GM18526 (cell line): Measurements from ENCODE around the gene KRT80.

Experiments used
- POLR2A ChIP-seq: IDR thresholded peaks from 3 replicates; pipeline ENCODE4 v1.6.1; 2011; ENCODE audit not compliant: insufficient read length; ENCODE audit errors: extremely low read depth

Gene KRT80

DNA sequence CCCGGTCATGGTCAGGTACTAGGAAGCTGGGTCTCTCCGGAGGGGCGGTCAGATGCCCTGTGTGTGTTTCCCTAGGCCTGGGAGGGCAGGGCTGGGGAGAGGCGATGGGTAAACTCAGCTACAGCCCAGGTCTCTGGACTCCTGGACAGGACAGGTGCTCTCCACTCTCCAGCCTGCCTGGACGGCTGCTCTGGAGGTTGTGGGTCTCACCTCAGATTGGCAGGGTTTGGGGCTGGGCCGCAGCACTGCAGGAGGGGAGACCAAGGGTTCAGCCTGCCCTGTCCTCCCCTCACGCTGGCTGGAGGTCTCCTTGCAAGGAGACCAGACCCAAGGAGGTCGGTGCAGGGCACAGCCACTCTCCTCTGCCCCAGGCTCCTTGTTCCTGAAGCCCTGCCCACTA lies 7.8 kb downstream of the KRT80 start:
- TF ChIP-seq POLR2A, result no peak

DNA sequence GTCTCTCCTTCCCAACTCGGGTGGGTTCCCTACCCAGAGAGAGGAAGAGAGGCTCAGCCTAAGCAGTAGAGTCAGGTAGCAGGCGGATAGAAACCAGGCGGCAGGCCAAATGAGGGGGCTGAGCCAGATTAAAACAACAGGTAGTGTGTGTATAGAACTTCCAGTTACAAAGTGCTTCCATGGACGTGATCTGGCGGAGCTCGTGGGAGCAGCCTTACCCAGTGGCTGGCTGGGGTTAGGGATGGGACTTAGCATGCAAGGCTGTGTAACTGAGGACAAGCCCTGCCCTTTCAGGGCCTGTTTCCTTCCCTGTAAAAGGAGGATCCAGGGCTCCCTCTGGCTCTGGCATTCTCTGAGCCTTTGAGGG lies 8.3 kb downstream of the KRT80 start:
- TF ChIP-seq POLR2A, result no peak

DNA sequence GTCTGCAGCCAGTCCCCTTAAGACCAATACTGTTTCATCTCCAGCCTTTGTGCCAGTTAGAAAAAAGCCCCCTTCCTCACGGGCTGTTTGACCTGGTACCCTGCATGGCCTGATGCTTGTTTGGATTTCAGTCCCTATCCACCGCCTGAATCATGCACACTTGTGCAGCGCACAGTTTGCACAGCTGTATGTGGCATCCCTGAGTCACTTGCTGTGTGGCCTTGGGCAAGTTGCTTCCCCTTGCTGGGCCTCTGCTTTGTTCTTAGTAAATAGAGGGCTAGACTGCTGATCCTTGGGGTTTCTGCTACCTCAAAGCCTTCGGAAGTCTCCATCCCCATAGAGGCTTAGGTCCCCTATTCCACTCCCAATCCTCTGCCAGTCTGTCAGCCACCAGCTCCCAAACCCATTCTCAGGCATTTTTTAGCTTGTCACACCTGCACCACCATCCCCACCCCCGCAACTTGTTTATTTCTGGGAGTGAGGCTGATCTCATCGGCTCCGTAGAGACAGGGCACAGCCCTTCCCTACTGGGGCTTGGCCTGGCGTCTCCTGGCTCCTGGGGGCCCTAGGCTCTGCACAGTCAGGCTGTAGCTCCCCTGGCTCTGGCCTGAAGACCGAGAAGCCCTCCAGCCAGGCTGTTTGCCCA lies 8.8 kb downstream of the KRT80 start:
- TF ChIP-seq POLR2A, result no peak

DNA sequence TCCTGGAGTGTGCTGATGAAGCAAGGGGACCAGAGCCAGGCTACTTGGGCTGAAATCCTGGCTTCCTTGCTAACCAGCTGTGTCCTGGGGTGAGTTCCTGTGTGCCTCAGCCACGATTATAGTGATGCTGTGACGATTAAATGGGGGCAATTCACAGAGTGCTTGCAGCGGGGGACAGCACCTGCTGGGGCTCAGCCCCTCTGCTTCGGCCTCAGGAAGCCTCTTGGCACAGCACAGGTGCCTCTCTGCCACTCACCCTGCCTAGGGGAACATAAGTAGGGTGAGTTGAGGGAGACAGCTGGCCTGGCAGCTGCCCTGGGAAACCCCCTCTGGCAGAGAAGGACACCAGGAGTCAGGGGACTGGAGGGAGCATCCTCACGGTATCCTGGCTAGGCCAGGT lies 9.4 kb downstream of the KRT80 start:
- TF ChIP-seq POLR2A, result no peak

DNA sequence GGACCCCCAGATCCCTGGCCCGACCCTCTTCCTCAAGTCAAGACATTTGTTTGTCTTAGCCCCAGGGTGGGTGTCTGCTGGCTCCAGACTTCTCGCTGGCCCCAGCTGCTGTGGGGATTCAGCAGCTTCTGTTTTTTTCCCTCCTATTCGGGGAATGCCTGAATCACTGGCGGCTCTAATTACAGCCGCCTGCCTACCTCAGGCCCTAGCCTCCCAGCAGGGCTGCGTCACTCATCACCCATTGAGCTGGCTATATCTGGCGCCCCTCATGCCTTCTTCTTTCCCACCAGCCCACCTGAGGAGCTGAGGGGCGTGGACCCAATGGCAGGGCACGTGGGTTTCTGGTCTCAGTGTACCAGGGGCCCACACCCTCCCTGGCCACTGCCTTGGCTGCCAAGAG lies 10.1 kb downstream of the KRT80 start:
- no peak for TF ChIP-seq POLR2A

DNA sequence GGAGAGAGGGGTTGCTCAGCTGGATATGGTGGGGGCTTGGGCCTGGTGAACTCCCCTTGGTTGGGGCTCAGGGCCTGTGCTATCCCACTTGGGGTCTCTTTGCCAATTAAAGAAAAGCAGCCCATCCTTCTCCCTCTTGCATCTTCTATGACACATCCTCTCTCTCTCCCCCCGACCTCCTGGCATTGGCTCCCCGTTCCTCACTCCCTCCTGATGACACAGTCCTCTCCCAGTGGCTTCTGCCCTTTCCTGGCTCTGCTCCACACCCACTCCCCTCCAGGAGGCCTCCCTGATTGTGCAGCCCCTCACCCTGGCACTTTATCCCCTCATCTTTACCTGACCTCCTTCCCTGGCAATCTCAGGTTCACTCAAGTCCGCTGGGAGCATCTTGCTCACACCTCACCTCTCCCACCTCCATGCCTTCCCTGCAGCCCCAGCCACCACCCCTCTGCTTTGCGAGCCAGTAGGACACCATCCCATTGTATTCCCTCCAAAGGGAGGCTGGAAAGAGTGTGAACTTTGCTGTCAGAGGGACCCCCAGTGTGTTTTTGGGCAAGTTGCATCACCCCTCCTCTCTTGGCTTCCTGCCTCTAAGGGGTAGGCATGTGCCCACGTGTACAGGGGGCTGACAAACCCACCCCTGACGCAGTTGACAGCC lies 10.7 kb downstream of the KRT80 start:
- TF ChIP-seq POLR2A, result no peak

DNA sequence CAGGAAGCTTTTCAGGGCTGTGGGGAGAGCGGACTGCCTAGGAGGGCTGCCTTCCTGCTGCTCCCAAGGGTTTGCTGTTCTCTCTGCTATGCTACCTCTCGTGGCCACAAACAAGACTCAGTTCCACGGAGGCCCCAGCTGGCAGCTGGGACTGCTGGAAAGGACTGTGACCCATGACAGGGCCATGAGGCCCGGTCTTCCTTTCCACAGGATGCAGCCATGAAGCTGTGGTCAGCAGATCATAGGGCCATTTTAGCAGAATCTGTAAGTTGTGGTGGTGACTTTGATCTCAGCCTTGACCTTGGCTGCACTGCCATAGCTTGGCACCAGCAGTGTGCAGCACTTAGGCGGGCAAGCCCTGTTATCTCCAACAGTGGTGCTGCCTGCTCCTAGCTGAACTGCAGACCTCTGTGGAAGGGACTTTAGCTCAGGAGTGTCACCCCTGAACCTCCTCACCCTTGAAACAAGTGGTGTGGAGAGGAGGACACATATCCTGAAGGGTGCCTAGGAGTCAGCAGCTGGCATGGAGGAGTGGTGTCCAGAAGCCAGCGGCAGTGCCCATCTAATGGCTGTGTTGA lies 12.3 kb downstream of the KRT80 start:
- TF ChIP-seq POLR2A, result no peak

DNA sequence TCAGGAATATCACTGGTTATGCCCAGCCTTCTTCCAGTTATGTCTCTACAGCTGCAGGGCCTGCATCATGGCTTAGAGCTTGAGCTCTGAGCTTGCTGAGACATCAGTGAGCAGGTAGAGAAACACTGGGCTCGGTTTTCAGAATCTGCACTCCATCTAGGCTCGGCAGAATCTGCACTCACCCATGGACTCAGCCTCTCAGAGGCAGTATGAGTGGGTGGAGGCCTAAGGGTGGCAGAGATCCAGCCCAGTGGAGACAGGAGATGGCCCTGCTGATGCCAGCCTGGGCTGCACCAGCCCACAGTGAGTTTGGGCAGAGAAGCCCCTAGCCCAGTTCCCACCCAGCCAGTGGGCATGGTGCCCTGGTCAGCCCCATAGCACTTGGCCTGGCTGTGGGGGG lies 12.8 kb downstream of the KRT80 start:
- TF ChIP-seq POLR2A, result no peak

DNA sequence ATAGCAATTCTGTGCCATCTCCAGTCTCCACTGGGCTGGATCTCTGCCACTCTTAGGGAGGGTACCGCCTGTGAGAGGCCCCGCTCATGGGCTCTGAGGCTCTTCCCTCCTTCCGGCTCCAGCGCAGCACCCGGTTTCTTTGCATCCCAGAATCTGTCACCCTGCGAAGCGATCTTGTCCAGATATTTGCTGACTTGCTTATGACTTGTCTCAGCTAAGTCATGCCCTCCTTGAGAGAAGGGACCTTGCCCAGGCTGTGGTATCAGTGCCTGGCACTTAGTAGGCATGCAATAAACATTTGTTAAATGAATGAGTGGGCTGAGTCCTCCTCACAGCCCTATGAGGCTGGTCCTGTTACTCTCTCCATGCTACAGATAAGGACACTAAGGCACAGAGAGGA lies 13.4 kb downstream of the KRT80 start:
- no peak for TF ChIP-seq POLR2A

DNA sequence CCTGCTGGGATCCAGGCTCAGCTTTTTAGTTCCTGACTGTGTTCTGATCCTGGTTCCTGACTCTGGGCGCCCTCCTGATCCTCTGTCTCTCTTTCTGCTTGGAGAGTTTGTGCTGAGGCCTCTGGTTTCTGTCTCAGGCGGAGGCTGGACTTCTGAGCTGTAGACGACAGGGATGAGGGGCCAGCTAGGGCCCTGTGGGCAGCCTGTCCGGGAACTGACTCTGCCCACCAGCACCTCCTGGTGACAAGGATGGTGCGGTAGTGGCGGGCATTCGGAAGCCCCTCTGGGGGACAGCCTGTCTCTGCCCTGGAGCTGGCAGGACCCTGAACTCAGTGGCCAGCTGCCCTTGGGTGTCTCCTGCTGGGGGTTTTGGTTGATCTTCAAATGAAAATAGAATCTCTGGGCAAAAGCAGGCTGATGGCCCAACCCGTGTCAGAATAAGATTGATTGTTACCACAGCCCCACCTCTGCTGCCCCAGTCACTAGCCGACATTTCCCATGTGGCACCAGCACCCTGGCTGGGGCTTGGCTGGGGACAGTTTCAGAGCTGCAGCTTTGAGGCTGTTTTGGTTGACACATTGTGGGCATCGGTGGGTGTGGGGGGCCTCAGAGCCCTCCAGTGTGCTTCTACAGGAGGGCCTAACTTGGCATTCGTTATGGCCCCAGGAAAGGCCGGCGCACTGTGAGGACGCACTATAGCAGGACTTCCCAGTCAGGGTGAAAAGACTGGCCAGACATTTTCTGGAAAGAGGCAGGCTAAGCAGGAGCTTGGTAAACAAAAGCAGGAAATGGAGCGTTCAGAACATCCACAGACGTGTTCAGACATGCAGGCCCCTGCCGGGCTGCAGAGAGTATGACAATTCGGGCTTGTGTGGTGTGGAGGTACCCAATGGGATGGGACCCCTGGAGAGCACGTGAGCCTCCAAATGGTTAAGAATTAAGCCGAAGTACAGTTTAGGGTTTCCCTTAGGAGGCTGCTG lies 16.2 kb downstream of the KRT80 start:
- TF ChIP-seq POLR2A, result no peak

DNA sequence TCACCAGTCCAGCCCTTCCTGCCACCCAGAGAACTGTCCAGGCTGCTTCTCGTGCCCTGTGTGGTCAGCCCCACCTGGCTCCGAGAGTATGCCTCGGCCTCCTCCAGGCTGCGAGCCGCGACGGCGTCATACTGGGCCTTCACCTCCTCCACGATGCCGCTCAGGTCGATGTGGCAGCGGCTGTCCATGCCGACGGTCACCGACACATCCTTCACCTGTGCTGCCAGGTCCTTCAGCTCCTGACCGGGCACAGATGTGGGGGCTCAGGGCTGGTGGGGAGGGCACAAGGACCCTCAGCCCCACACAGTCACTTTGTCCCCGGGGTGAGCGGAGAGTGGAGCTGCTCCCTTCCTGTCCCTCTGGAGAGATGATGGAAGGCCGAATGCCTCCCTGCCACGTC lies 18.3 kb downstream of the KRT80 start:
- TF ChIP-seq POLR2A, result no peak

DNA sequence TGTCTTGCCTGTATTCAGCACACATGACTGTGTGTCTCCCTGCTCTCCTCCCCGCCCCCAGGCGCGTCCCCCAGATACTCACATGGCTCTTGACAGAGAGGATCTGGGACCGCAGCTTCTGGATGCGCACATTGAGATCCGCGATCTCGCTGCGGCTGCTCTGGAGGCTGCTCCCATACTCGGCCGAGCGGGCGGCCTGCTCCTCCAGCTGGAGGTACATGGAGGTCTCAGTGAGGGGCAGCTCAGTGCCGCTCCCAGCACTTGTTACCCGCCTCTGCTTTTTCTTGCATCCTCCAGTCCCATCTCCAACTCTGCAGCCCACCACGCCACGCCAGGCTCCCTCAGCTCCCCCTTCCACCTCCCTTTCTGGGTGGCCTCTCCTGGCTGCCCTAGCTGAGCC lies 18.9 kb downstream of the KRT80 start:
- TF ChIP-seq POLR2A, result no peak

DNA sequence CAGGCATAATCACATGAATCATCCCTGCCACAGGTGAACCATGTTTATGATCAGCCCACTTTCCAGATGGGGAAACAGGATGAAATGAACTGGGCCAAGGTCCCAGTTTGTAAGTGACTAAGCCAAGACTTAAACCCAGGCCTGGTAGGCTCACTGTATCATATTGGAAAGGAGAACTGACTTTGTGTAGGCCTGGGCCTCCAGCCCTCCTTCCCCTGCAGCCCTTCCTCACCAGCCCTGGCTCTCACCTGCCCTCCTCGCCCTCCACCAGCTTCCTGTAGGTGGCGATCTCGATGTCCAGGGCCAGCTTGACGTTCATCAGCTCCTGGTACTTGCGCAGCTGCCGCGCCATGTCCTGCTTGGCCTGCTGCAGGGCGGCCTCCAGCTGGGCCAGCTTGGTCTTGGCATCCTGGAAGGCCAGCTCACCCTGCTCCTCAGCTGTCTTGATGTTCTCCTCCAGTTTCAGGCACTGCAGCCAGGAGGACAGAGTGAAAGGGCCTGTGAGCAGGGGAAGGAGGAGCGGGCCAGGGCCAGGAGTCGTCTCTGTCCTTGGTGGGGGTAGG lies 19.8 kb downstream of the KRT80 start:
- TF ChIP-seq POLR2A, result no peak

DNA sequence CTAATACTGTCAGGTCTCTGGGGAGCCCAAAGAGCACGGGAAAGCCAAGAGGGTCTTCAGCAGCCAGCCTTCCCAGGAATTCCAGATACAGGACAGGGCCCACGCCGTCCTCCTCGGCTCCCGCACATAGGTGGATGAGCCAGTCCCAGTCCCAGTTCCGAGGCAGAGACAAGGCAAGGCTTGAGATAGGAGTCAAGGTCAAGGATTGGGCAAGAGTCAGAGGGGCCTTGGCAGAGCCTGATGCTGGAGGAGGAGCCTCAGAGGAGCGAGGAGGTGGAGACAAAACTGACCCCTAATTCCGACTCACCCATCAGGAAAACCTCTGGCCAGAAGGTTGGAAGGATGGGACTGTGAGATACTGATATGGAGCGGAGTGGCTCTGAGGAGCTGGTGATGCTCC lies 21.0 kb downstream of the KRT80 start:
- no peak for TF ChIP-seq POLR2A

DNA sequence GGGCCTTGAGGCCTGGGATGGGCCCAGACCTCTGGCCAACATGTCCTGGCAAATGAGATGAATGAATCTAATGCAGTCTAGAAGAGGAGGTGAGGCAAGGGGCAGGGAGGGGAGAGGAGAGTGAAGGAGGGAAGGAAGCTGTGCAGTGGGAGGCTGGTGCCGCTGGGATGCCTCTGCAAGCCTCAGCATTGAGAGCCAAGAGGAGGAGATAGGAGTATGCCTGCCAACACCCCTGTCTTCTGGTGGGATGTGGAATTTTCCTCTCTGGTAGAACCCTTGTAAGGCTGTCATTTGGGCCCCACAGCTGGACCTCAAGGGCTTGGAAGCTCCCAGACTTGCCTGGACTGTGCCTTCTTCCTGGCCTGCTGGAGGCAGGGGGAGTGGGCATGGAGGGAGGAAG lies 21.9 kb downstream of the KRT80 start:
- TF ChIP-seq POLR2A, result no peak
